Fibroblast of peridontal ligament (primary cell): ENCODE data around the gene EFCAB13.

Experiments
- DNase-seq: peaks from one replicate; pipeline ENCODE4 v3.0.0-alpha.2; 2010; ENCODE audit errors: extremely low read depth

The EFCAB13 gene

DNA sequence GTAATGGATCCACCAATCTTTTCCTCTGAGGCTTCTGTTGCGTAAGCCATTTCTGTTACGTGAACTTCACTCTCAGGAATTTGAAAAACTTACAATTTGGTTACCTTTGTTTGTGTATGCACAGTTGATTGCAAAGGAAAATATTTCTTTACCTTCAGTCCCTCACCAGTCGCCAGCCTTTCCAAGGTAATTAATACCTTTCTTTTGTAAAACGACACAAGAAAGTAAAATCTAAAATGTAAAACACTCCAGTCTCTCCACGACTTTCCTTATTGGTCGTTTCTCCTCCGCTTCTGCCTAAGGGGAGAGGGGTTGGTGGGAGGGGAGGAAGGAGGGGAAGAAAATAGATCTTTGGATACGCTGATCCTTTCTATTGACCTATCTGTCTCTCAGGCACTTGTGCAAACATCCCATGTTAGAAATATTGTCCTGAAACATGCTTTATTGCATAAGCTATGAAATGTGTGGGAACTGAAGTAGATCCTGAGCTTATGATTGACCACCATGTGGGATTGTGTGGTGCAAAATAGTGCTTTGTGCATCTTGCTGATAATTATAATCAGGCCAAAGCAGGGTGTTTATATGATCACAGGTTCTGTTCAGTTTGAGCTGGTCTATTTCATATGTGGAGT, 32.4 kb upstream of the EFCAB13 start:
- DNase-seq: no peak

DNA sequence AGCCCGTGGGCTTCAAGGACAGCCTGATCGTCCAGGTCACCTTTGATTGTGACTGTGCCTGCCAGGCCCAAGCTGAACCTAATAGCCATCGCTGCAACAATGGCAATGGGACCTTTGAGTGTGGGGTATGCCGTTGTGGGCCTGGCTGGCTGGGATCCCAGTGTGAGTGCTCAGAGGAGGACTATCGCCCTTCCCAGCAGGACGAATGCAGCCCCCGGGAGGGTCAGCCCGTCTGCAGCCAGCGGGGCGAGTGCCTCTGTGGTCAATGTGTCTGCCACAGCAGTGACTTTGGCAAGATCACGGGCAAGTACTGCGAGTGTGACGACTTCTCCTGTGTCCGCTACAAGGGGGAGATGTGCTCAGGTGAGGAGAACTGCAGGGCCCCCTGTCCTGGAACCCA, 31.5 kb upstream of the EFCAB13 start:
- no peak for DNase-seq

DNA sequence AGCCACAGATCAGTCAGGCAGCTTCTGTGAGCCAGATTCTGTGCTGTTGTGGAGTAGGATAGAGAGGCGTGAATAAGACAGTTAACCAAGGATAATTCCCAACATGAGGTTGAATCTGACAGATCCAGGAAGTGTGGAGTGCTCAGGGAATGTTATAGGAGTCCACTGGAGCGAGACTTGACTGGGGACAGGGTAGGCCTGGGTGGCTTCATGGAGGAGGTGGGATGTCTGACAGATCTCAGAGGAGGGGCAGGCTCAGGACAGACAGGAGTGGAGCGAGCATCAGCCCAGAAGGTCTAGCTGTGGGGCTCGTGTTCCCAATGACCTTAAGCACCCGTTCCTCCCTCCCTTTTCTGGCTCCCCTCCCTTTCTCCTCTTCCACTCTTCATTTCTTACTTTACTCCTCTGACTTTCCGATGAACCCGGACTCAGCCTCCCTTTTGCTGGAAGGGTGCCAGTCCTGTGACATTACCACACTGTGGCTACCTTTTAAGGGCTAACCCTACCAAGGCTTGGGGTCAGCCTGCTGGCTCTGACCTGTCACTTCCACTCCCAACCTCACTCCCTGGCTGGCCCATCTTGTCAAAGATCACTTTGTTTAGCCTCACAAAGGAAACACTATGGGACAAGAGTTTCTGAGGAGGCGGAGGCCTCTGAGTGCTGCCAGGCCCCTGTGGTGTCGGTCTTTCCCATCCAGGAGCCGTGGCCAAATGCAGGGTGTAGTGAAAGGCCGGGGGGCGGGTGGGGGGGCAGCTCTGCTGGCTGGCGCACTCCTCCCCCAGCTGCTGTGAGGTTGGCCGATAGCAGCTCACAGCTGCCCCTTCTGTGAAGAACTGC, 28.5 kb upstream of the EFCAB13 start:
- no peak for DNase-seq

DNA sequence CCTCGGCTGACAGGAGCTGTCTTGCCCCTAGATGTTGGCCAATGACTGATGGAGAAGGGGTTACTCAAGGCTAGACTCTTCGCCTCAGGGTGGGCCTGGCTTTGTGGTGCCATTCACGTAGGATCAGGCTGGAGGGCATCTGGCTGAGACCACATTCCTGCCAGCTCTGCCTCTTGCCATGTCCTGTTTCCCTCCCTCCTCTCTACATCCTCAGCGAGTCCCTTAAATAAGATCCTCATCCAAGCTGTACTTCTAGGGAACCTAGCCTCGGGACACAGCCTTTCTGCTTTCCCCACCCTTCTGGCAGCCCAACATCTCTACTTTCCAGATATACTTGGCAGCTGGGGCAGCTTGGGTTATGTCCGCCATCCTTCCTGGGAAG, 27.9 kb upstream of the EFCAB13 start:
- no peak for DNase-seq

DNA sequence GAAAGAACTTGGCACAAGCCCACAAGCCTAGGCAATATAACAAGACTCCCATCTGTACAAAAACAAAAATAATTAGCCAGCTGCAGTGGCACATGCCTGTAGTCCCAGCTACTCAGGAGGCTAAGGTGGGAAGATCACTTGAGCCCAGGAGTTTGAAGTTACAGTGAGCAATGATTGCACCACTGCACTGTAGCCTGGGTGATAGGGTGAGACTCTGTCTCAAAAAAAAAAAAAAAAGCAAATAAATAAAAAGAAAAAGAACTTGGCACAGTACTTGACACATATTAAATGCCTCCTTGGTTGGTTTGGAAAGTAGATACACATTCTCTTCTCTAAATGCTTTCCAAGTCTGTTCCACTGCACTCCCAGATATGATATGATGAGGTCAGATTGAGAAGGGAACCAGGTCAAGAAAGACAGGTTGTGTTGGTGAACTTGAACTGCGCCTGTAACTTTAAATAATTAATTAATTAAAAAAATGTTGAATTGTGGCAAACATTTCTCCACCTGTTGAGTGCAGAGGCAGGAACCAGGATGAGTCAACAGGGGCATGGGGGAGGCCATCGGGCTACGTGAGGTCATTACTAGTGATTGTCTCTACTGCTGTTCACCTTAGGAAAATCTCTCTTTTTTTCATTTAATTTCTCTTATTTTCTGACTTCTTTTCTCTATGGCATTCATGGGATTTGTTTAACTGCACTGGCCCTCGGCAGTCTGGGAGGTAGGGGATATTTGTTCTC, 25.9 kb upstream of the EFCAB13 start:
- DNase-seq: peak; percentile 25

DNA sequence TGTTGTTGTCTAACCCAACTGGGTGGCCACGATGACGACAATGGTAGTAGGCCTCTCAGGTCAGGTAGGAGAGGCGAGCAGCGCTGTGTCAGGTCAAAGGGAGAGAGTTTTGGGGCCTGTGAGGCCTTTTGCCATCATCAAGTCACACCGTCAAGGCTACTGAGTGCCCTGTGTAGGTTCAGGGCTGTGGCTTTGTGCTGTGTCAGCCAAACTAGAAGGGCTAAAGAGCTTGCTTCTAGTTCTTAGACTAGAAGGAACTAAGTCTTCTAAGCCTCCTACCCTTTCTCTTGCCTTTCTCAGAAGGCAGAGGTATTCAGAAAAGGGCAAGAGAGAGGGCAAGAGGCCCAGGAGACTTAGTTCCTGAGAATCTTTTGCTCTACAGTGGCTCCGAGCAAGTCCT, 25.0 kb upstream of the EFCAB13 start:
- DNase-seq: no peak

DNA sequence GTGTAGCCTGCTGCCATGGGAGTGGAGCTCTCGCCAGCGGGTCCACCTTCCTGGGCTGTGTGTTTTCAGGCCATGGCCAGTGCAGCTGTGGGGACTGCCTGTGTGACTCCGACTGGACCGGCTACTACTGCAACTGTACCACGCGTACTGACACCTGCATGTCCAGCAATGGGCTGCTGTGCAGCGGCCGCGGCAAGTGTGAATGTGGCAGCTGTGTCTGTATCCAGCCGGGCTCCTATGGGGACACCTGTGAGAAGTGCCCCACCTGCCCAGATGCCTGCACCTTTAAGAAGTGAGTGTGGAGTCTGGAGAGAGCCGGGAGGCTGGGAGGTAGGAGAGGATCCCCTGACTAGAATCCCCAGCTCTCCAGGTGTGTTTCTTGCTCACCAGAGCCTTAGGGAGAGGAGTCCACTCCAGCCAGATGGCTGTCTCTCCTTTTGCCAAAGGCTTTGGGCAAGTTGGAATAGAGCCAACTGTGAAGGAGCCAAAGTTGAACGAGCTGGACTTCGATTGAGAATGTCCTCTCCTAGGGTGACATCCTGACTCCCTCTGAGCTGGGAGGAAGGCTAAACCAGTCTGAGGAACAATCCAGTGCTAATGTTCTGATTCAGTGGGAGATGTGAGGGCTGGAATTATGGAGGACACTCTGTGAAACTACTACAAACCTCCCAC, 24.4 kb upstream of the EFCAB13 start:
- no peak for DNase-seq

DNA sequence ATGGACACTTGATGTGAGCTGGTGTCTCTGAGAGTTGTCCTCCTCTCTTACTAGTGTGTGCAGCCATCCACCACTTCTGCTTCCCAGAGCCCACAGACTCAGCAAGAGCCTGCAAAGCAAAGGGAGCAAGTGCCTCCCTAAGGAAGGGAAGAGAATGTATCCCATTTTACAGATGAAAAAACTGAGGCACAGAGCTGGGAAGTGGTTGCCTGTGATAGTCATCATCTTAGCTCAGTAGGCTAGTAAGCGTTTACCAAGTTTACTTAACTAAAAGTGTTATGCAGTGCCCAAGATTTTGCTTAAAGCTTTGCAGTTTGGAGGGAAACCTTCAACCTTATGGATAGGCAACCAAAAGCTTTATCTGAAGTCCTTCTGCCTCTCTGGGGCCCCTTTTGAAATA, 23.0 kb upstream of the EFCAB13 start:
- no peak for DNase-seq

DNA sequence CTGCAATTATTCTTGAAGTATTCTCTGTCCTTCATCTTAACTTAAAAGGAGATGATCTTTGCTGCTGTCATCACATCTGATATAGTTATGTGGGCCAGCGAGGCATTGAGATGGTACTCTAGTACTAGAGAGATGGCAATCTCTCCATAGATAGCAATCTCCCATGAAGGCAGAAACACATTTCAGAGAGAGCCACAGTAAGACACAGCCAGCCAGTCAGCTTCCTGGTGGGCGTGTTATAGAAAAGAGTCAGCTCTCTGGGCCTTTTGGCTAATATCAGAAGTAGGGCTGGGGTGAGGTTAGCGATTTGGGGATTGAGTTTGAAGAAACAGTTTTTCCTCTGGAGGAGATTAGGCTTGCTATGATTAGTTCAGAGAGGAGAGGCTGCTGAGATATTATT, 22.6 kb upstream of the EFCAB13 start:
- no peak for DNase-seq

DNA sequence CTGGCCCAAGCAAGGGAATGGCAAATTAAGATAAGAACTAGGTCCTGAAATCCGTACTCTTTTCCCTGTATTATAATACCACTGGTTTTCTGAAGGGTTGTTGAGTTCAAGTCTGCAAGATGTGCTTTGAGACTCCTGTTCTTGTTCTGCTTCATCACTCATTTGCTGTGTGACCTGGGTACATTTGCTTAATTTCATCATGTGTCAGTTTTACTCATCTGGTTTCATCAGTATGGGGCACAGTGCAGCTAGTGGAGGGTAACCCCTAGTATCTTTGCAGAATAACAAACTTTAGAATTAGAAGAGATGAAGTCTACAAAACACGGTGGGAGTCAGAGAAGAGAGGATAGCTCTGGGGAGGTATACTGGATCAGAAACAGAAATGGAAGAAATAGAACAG, 21.9 kb upstream of the EFCAB13 start:
- DNase-seq: no peak

DNA sequence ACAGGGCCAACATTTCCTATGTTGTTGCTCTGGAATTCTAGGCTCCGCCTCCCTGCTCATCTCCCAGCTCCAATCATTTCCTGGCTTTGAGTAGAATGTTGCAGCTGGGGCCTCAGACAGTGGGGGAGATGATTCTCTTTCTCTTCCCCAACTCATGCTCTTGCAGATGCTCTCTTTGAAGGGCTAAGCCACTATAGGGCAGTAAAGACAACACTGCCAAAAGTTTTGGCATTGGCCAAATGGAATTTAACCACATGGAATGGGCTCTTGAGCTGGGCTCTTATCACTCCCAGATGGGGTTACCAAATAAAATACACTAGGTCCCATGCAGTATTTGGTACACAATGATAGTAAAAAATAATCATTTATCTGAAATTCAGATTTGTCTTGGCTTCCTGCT, 19.6 kb upstream of the EFCAB13 start:
- peak; percentile 92 for DNase-seq

DNA sequence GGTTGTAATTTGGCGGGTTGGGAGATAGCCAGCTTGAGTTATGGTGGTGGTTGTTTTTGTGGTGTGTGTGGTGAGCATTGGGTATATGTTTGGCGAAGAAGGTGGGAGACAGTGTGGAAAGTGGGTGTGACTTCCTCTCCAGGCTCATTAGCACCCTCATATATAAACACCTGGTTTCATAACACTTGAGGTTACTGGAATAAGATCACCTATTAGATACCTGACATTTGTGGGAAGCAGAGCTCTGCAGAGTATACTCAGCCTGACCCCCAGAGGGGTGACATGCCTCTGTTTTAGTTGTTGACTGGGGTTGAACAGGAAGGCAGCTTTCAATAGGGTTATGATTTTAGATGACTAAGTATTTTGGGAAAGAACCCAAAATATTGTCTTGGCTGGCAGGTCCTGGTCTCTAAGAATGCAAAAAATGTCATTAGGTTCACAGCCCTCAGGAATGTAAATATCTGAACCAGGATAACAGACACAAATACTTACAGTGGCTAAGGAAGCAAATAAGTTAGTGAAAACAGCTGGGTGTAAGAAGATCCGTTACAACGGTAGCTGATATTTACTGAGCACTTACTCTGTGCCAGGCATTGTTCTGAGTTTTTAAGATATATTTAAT, 18.3 kb upstream of the EFCAB13 start:
- DNase-seq: peak; percentile 98

DNA sequence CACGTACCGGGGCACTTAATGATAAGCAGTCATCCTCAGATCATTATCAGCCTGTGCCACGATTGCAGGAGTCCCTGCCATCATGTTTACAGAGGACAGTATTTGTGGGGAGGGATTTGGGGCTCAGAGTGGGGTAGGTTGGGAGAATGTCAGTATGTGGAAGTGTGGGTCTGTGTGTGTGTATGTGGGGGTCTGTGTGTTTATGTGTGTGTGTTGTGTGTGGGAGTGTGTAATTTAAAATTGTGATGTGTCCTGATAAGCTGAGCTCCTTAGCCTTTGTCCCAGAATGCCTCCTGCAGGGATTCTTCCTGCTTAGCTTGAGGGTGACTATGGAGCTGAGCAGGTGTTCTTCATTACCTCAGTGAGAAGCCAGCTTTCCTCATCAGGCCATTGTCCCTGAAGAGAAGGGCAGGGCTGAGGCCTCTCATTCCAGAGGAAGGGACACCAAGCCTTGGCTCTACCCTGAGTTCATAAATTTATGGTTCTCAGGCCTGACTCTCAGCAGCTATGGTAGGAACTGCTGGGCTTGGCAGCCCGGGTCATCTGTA, 13.5 kb upstream of the EFCAB13 start:
- no peak for DNase-seq

DNA sequence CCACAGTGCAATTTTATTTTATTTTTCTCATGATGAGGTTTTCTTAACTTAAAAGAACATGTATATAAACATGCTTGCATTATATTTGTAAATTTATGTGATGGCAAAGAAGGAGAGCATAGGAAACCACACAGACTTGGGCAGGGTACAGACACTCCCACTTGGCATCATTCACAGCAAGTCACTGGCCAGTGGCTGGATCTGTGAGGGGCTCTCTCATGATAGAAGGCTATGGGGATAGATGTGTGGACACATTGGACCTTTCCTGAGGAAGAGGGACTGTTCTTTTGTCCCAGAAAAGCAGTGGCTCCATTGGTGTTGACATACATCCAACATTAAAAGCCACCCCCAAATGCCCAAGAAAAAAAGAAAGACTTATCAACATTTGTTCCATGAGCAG, 12.3 kb upstream of the EFCAB13 start:
- DNase-seq: no peak

DNA sequence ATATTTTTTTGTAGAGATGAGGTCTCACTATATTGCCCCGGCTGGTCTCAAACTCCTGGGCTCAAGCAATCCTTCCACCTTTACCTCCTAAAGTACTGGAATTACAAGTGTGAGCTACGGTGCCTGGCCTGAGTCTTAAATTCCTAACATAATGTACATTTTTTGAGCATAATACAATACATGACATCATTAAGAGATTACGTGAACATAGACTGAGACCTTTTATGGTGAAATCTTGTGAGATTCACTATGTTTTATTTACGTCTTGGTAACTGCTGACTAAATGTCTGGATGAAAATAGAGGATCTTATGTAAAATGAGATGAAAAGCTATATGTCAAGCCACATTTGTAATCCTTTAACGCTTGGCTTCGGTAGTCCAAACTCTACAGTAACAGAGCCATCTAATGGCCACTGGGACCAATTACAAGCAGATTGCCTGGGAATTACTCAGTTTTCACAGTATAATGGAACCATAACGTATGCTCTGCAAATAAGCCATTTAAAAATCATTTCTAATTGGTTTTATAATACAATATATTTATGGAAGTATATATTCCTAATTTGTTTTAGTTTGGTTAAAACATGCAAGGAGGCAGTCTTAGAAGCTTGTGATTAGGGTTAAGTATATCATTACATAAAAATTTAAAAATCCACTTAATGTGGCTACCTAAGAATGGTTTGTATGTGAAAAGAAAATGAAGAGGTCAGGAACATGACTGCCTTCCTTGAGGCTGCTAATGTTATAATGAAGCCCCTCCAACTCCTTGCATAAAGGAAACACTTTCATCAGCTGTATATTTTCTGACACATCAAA, 8.1 kb upstream of the EFCAB13 start:
- DNase-seq: peak; percentile 93

DNA sequence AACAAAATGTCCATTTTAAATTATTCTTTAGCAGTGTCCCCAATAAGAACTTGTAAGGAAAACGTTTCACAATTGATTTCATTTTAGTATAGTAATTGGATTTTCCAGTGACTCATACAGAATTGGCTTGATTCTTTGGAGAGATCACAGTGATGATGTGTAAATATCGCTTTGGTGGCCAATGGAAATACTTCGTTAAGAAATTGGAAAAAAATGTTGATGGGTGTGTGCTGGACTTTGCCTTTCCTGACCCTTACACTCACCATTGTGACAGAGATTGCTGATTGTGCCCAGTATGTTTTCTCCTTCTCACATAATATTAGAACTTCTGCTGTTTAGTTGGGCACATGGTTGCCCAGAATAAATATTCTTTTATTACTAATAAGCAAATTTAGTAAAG, 7.4 kb upstream of the EFCAB13 start:
- peak; percentile 84 for DNase-seq

DNA sequence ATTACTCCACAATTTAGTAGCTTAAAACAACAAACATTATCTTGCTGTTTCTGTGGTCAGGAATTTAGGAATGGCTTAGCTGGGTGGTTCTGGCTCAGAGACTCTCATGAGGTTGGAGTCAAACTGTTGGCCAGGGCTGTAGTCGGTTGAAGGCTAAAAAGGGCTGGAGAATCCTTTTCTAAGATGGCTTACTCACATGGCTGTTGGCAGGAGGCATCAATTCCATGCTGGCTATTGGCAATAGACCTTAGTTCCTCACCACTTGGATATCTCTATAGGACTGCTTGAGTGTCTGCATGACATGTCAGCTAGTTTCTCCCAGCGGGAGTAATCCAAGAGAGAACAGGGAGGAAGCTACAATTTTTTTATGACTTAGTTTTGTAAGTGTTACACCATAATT, 6.6 kb upstream of the EFCAB13 start:
- DNase-seq: peak; percentile 78

DNA sequence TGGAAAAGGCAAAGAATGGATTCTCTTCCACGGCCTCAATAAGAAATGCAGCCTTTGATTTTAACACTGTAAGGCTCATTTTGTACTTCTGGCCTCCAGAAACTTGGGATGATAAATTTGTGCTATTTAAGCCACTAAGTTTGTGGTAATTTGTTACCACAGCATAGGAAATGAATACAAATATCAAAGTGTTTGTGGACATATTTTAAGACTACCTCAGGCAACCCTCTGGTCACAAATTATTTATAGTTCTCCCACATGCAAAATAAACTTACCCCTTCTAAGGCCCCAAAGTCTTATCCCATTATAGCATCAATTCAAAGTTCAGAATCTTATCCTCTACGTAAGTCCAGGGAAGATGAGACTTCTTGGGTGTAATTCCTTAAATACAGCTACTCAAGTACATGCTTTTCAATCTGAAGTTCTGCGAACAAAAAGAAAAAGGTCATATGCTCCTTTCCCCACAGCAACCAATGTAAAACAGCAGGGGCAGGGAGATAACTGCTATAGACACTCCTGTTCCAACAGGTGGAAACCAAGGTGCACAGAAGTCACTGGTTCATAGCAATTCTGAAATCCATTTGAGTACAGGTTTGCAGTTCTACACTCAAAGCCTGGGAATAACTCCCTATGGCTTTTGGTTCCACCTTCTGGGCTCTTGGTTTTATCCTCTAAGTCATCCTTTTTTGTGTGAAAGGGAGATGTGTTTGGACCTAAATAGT, 5.4 kb upstream of the EFCAB13 start:
- DNase-seq: no peak

DNA sequence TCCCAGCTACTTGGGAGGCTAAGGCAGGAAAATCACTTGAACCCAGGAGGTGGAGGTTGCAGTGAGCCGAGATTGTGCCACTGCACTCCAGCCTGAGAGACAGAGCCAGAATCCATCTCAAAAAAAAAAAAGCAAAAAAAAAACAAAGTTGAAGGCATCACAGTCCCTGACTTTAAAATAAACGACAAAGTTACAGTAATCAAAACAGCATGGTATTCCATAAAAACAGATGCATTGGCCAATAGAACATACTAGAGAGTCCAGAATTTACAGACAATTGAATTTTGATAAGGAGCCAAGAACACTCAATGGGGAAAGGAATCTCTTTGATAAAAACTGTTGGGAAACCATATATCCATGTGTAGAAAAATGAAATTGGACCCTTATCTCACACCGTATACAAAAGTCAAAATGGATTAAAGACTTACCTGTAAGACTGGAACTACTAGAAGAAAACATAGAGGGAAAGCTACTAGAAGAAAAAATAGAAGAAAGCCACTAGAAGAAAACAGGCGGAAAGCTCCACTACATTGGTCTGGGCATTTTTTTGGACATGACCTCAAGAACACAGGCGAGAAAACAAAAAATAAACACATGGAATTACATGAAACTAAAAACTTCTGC, 2.8 kb upstream of the EFCAB13 start:
- DNase-seq: no peak
